Measurements from ENCODE around the gene YPEL2.

GRCh38 chr17:59404471-59404870, 73.0 kb downstream of the YPEL2 start:
- TF ChIP-seq CTCF (IDR thresholded peaks at IDR 0.05) (no peak), E2F5 (CRISPR knock-in tag; IDR thresholded peaks at IDR 0.05) (no peak), ESRRA (CRISPR knock-in tag; IDR thresholded peaks at IDR 0.05; ENCODE audit: borderline replicate concordance) (no peak), SP1 (CRISPR knock-in tag; conservative IDR thresholded peaks at IDR 0.05) (no peak), STAT6 (CRISPR knock-in tag; conservative IDR thresholded peaks at IDR 0.05; ENCODE audit: low read depth) (no peak), MXD4 (CRISPR knock-in tag; IDR thresholded peaks at IDR 0.05; ENCODE audit: borderline replicate concordance) (no peak), HMGXB4 (CRISPR knock-in tag; IDR thresholded peaks at IDR 0.05) (no peak), NR2C2 (CRISPR knock-in tag; IDR thresholded peaks at IDR 0.05) (no peak)
- TF ChIP-seq, protein P1, sequence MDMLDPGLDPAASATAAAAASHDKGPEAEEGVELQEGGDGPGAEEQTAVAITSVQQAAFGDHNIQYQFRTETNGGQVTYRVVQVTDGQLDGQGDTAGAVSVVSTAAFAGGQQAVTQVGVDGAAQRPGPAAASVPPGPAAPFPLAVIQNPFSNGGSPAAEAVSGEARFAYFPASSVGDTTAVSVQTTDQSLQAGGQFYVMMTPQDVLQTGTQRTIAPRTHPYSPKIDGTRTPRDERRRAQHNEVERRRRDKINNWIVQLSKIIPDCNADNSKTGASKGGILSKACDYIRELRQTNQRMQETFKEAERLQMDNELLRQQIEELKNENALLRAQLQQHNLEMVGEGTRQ (CRISPR knock-in tag; IDR thresholded peaks at IDR 0.05) = no peak
- TF ChIP-seq, protein P2, sequence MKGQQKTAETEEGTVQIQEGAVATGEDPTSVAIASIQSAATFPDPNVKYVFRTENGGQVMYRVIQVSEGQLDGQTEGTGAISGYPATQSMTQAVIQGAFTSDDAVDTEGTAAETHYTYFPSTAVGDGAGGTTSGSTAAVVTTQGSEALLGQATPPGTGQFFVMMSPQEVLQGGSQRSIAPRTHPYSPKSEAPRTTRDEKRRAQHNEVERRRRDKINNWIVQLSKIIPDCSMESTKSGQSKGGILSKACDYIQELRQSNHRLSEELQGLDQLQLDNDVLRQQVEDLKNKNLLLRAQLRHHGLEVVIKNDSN (CRISPR knock-in tag; IDR thresholded peaks at IDR 0.05) = no peak
- TF ChIP-seq, protein P3, sequence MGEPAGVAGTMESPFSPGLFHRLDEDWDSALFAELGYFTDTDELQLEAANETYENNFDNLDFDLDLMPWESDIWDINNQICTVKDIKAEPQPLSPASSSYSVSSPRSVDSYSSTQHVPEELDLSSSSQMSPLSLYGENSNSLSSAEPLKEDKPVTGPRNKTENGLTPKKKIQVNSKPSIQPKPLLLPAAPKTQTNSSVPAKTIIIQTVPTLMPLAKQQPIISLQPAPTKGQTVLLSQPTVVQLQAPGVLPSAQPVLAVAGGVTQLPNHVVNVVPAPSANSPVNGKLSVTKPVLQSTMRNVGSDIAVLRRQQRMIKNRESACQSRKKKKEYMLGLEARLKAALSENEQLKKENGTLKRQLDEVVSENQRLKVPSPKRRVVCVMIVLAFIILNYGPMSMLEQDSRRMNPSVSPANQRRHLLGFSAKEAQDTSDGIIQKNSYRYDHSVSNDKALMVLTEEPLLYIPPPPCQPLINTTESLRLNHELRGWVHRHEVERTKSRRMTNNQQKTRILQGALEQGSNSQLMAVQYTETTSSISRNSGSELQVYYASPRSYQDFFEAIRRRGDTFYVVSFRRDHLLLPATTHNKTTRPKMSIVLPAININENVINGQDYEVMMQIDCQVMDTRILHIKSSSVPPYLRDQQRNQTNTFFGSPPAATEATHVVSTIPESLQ (CRISPR knock-in tag; IDR thresholded peaks at IDR 0.05) = no peak
- TF ChIP-seq, protein P4, sequence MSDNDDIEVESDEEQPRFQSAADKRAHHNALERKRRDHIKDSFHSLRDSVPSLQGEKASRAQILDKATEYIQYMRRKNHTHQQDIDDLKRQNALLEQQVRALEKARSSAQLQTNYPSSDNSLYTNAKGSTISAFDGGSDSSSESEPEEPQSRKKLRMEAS (CRISPR knock-in tag; IDR thresholded peaks at IDR 0.05) = no peak

All from WTC11 (cell line).